GM12878 (cell line): ENCODE results near the gene HYPK. TPM values are rescaled to one million over a fixed set of nuclear protein-coding genes. Genes with fewer than 3 reads are reported as not detected.

Experiments used
- ATAC-seq: fragments of 200-7000 bp; cut with Tn5 transposase; 3 replicates; pipeline ENCODE4 v1.9.1; 2020; ENCODE audit warnings: mild to moderate bottlenecking, moderate library complexity
- BruUV-seq: library from RNA; stranded (reverse); fragments of 400-500 nt; replicated peaks from 2 replicates; lab custom pipeline; 2021; lab: Mats Ljungman, UMichigan
- CTCF ChIA-PET: fragments of 300-600 bp; sonication (Branson Sonifier 250); formaldehyde crosslinking; extraction: SDS; loops from one replicate; lab custom pipeline; 2021; ENCODE audit warnings: inconsistent platforms; lab: Yijun Ruan, JAX
- POLR2A ChIA-PET: fragments of 350-600 bp; formaldehyde crosslinking; extraction: SDS; loops from one replicate; lab custom pipeline; 2021; ENCODE audit warnings: inconsistent platforms; lab: Charles Lee
- RAD21 ChIA-PET: fragments of 300-600 bp; sonication (Branson Sonifier 250); formaldehyde crosslinking; loops from one replicate; lab custom pipeline; 2023; ENCODE audit warnings: antibody characterized with exemption; ENCODE audit not compliant: unreplicated experiment; lab: Charles Lee
- SMC1A ChIA-PET: fragments of 300-600 bp; sonication (Branson Sonifier 250); formaldehyde crosslinking; loops from one replicate; lab custom pipeline; 2023; ENCODE audit not compliant: unreplicated experiment, uncharacterized antibody; lab: Charles Lee
- DNase-seq: peaks from one replicate; pipeline ENCODE4 v3.0.0-alpha.2; 2011; ENCODE audit warnings: low read depth, low spot score
- FAIRE-seq: peaks from 3 replicates; lab custom pipeline; 2011; peaks lifted over from hg19 to GRCh38; lab: Jason Lieb, UNC
- H2AFZ ChIP-seq: 2 replicates; pipeline ENCODE4 v1.6.0; 2011; ENCODE audit warnings: low read depth, low read length, control low read depth; ENCODE audit not compliant: control insufficient read depth
- H3K27ac ChIP-seq: 2 replicates; pipeline ENCODE4 v1.5.1; 2011; ENCODE audit warnings: control low read depth; ENCODE audit not compliant: control insufficient read depth, insufficient read depth
- H3K27me3 ChIP-seq, 2 experiments: replicated peaks in 1 of 2; 2 replicates each; pipeline versions ENCODE4 v1.6.0 to v1.6.1; 2011; ENCODE audit warnings: low read length in 1 of 2; ENCODE audit not compliant: control insufficient read depth in 2 of 2, insufficient read depth in 2 of 2
- H3K36me3 ChIP-seq, 2 experiments: 2 replicates each; pipeline ENCODE4 v1.5.1; 2011; ENCODE audit warnings: low read length in 1 of 2; ENCODE audit not compliant: control insufficient read depth in 2 of 2, insufficient read depth in 2 of 2
- H3K4me1 ChIP-seq: 2 replicates; pipeline ENCODE4 v1.6.1; 2011; ENCODE audit warnings: mild to moderate bottlenecking, low read length, moderate library complexity, mixed read lengths; ENCODE audit not compliant: control insufficient read depth, insufficient read depth
- H3K4me2 ChIP-seq: 2 replicates; pipeline ENCODE4 v1.6.0; 2011; ENCODE audit warnings: control low read depth; ENCODE audit not compliant: control insufficient read depth, insufficient read depth
- H3K4me3 ChIP-seq: fragments of 200-600 bp; sonication (generic); 2 replicates; pipeline ENCODE4 v1.5.1; 2016
- H3K79me2 ChIP-seq: 2 replicates; pipeline ENCODE4 v1.6.0; 2011; ENCODE audit warnings: low read length; ENCODE audit not compliant: control insufficient read depth, insufficient read depth
- H3K9ac ChIP-seq: 2 replicates; pipeline ENCODE4 v1.8.0; 2011; ENCODE audit warnings: low read length, control low read depth, mixed read lengths; ENCODE audit not compliant: control insufficient read depth, insufficient read depth
- H3K9me3 ChIP-seq: replicated peaks from 3 replicates; pipeline ENCODE4 v1.5.1; 2011; ENCODE audit warnings: mild to moderate bottlenecking, low read length; ENCODE audit not compliant: control insufficient read depth, insufficient read depth
- H4K20me1 ChIP-seq: 2 replicates; pipeline ENCODE4 v1.6.0; 2011; ENCODE audit not compliant: control insufficient read depth, insufficient read depth
- ATF7 ChIP-seq: fragments of 450-650 bp; IDR thresholded peaks from 2 replicates; pipeline ENCODE4 v1.6.1; 2016; ENCODE audit warnings: low read depth, mild to moderate bottlenecking
- CBX5 ChIP-seq: sonication (generic); IDR thresholded peaks from 2 replicates; pipeline ENCODE4 v1.6.1; 2016; ENCODE audit warnings: low read depth, moderate library complexity, mild to moderate bottlenecking, inconsistent platforms
- CHD2 ChIP-seq: IDR thresholded peaks from 2 replicates; pipeline ENCODE4 v1.6.1; 2011; ENCODE audit warnings: low read depth, low read length, improper control_type of control experiment, borderline replicate concordance
- MXI1 ChIP-seq: fragments of 150-350 bp; IDR thresholded peaks from 2 replicates; pipeline ENCODE4 v1.6.1; 2011; ENCODE audit warnings: low read depth, mild to moderate bottlenecking, inconsistent platforms, low read length, improper control_type of control experiment
- PML ChIP-seq: IDR thresholded peaks from 2 replicates; pipeline ENCODE4 v1.6.1; 2012; ENCODE audit warnings: low read length, inconsistent platforms
- POLR2A ChIP-seq: IDR thresholded peaks from 2 replicates; pipeline ENCODE4 v1.6.1; 2011; ENCODE audit warnings: low read depth, mild to moderate bottlenecking, low read length
- POLR2AphosphoS2 ChIP-seq: IDR thresholded peaks from 2 replicates; pipeline ENCODE4 v1.6.1; 2011; ENCODE audit warnings: low read depth, mild to moderate bottlenecking, low read length, improper control_type of control experiment, moderate library complexity
- POLR2AphosphoS5 ChIP-seq: IDR thresholded peaks from 2 replicates; pipeline ENCODE4 v1.6.1; 2011; ENCODE audit warnings: mild to moderate bottlenecking, low read length, inconsistent platforms
- RAD21 ChIP-seq: IDR thresholded peaks from 2 replicates; pipeline ENCODE4 v1.6.1; 2011; ENCODE audit warnings: mild to moderate bottlenecking, low read depth, low read length, moderate library complexity; ENCODE audit not compliant: insufficient read depth
- ZBED1 ChIP-seq: IDR thresholded peaks from 2 replicates; pipeline ENCODE4 v1.6.1; 2016; ENCODE audit warnings: borderline replicate concordance
- WGBS: methylation state at CpG from one replicate; pipeline ENCODE4 v1.1.6; 2016; ENCODE audit warnings: low lambda C conversion rate; ENCODE audit not compliant: insufficient replicate concordance, insufficient coverage; ENCODE audit errors: missing lambda C conversion rate; 5-methylcytosine and 5-hydroxymethylcytosine counted together
- in situ Hi-C: fragments of 300-500 bp; cut with MboI; formaldehyde crosslinking; loops from 9 replicates; pipeline ENCODE4 v1.14.3; 2018; ENCODE audit warnings: mixed read lengths
- intact Hi-C: fragments of 100-400 bp; cut with micrococcal nuclease; formaldehyde crosslinking; loops from one replicate; pipeline ENCODE4 v1.14.2; 2022; ENCODE audit not compliant: unreplicated experiment
- polyA plus RNA-seq, 11 experiments: library from polyadenylated mRNA; depleted of rRNA in 4 of 11; unstranded in 6 of 11; stranded (reverse) in 5 of 11; fragments of >200 nt; fragmentation: Nextera tagmentation in 4 of 11; fragmentation: Illumina TruSeq in 1 of 11; extraction: Ambion mirVana in 4 of 11; extraction: Trizol in 1 of 11; gene quantifications; 1 replicate in 1 of 11; 2 replicates in 10 of 11; pipeline versions ENCODE4 v1.2.1 to v1.2.3, GENCODE V29; 2011 to 2016; ENCODE audit warnings: inconsistent platforms in 2 of 11, missing spikeins in 2 of 11, low read depth in 1 of 11
- total RNA-seq, 4 experiments: library from RNA; depleted of rRNA in 3 of 4; stranded (reverse); fragments of >200 nt in 3 of 4; fragmentation: Illumina TruSeq in 1 of 4; extraction: Trizol in 1 of 4; gene quantifications; 2 replicates each; pipeline versions ENCODE4 v1.2.1 to v1.2.3, GENCODE V29; 2013 to 2021
- TF ChIP-seq, protein P1 (sequence below): fragments of 450-650 bp; IDR thresholded peaks from 2 replicates; pipeline ENCODE4 v1.6.1; 2017; ENCODE audit warnings: low read depth, mild to moderate bottlenecking, moderate library complexity

HYPK gene
- total and polyA plus RNA-seq, 10 of the 15 experiments (the other 5 are each of a cell fraction or from before 2014, with no cell fraction given), result 8.0 to 38.4 (median 17.5) TPM

DNA sequence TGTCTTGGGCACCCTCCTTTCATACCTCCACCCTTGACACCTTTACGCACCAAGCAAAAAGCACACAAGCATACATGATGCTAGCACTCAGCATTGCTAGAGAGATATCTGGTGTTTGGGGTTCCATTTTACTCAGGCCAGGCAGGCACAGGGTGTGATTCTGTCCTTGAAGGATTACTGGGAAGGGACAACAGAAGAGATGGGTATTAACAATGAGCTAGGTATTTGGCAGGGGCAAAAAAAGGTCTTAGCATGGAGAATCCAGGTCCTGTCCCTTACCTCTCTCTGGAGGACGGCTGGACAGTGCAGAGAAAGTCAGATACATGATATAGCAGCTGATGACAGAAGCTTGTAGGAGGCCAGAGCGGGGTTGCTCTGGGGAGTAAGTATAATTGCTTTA is 3.8 kb upstream of the HYPK start:
- no peak for ATAC-seq
- no peak overlapping the region for H3K4me2 ChIP-seq
- peaks cover 29% of the 10 kb centered on the region for H3K4me1 ChIP-seq
- H3K27ac ChIP-seq, result no peak overlapping the region
- ChIA-PET CTCF (interaction anchor here (1.3 to 4.0 kb wide), 5 partner anchors 8 to 28 kb away, joined by 3 to 23 read pairs (median 6); partner anchors contain the start of genes ELL3 and MFAP1), SMC1A (interaction anchor here (1.1 to 9.4 kb wide), 5 partner anchors 13 to 47 kb away, joined by 3 to 129 read pairs (median 6); partner anchors contain the start of genes ELL3, MFAP1 and WDR76), RAD21 (interaction anchor here (1.5 to 4.3 kb wide), 4 partner anchors 13 to 28 kb away, joined by 3 to 19 read pairs (median 6); partner anchors contain the start of genes ELL3 and MFAP1), POLR2A (interaction anchor here (0.6 to 5.9 kb wide), 10 partner anchors 7 to 1297 kb away, joined by 3 to 48 read pairs (median 4); partner anchors contain the start of genes MFAP1 and SERF2)
- no peak overlapping the region for H3K4me3 ChIP-seq
- BruUV-seq, result no TSS peak
- no peak for DNase-seq
- H3K9me3 ChIP-seq, result no peaks in the 10 kb centered on the region
- peaks cover 46% of the 10 kb centered on the region for H3K79me2 ChIP-seq
- no peak overlapping the region for H3K9ac ChIP-seq
- in situ Hi-C loops (loop anchor here (10.0 to 25.0 kb wide), 2 partner anchors 928 to 1534 kb away; partner anchors contain the start of genes GANC and TMEM87A), intact Hi-C loops (no loop called here)
- no peaks in the 10 kb centered on the region for H3K27me3 ChIP-seq
- peaks cover 5 to 32% of the 10 kb centered on the region in 2 experiments for H3K36me3 ChIP-seq
- no peak for FAIRE-seq
- TF ChIP-seq RAD21 (no peak), ZBED1 (0 out of 2 replicates have a peak, but pooled peaks have one; percentile 1), POLR2AphosphoS2 (0 out of 2 replicates have a peak, but pooled peaks have one; percentile 13), MXI1 (no peak), POLR2A (peak; percentile 52), CHD2 (no peak), ATF7 (no peak), PML (no peak), CBX5 (no peak), POLR2AphosphoS5 (peak; percentile 63; the same call in 1 of the 2 replicates)
- TF ChIP-seq, protein P1, sequence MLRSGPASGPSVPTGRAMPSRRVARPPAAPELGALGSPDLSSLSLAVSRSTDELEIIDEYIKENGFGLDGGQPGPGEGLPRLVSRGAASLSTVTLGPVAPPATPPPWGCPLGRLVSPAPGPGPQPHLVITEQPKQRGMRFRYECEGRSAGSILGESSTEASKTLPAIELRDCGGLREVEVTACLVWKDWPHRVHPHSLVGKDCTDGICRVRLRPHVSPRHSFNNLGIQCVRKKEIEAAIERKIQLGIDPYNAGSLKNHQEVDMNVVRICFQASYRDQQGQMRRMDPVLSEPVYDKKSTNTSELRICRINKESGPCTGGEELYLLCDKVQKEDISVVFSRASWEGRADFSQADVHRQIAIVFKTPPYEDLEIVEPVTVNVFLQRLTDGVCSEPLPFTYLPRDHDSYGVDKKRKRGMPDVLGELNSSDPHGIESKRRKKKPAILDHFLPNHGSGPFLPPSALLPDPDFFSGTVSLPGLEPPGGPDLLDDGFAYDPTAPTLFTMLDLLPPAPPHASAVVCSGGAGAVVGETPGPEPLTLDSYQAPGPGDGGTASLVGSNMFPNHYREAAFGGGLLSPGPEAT, result no peak
- H2AFZ ChIP-seq, result no peak overlapping the region
- WGBS, result 81% methylated on average over 3 of the region's 3 CpGs
- no peaks in the 10 kb centered on the region; the same call in none of the 2 replicates for H4K20me1 ChIP-seq
